ENCODE measurements around the gene VAV3.

- no peak for TF ChIP-seq CTCF (IDR thresholded peaks at IDR 0.05 in 4 of 5, conservative IDR thresholded peaks at IDR 0.05 in 1 of 5)
- TF ChIP-seq POLR2A (IDR thresholded peaks at IDR 0.05), result no peak
Measured at GRCh38 chr1:107548276-107548675, 416.7 kb downstream of the VAV3 start.

Measured in gastrocnemius medialis (tissue), 4 donors.